ENCODE results near the gene BICRA. TPM values are rescaled to one million over a fixed set of nuclear protein-coding genes. Genes with fewer than 3 reads are reported as not detected.
A peak's percentile ranks its signal among the peaks of the same experiment; 100 is the strongest.

BICRA gene
- total RNA-seq, 1 experiment from 2014 or later, result 29.3 TPM

- DNase-seq, result no peak
- H3K36me3 Mint-ChIP-seq (ENCODE audit: insufficient read depth in 1 of 3, low read depth in 3 of 3), result peaks cover 0 to 14% (median 4%) of the 10 kb centered on the region in 3 experiments; a peak in 5 of 7 replicates
- H3K23me2 ChIP-seq (ENCODE audit: insufficient read length, low read depth, low read length, poor library complexity, severe bottlenecking), result no peaks in the 10 kb centered on the region
- H3K18ac ChIP-seq (ENCODE audit: insufficient read length, low read depth, low read length), result no peak overlapping the region
- no peak overlapping the region for H4K5ac ChIP-seq (ENCODE audit: insufficient read length, low read depth, low read length)
- no peak overlapping the region for H4K8ac ChIP-seq (replicated peaks; ENCODE audit: insufficient read length, low read depth, low read length)
- H2BK120ac ChIP-seq (ENCODE audit: low read depth, low read length, poor library complexity, severe bottlenecking), result no peak overlapping the region
- no peak overlapping the region for H2AFZ ChIP-seq (ENCODE audit: low read length)
- H3K23ac ChIP-seq (ENCODE audit: insufficient read length, low read depth, low read length), result no peak overlapping the region
- peaks cover 25% of the 10 kb centered on the region; the same call in 1 of the 2 replicates for H3K79me2 ChIP-seq (ENCODE audit: insufficient read depth, low read length)
- no peaks in the 10 kb centered on the region for H3K9me3 ChIP-seq (ENCODE audit: control insufficient read depth, low read depth, low read length)
- no peaks in the 10 kb centered on the region for H4K20me1 ChIP-seq (ENCODE audit: control insufficient read depth, insufficient read depth, insufficient read length)
- H3K27ac Mint-ChIP-seq, result peak overlapping the region; percentile 74 to 95 (median 93)
- H3K79me1 ChIP-seq (ENCODE audit: insufficient read depth, low read depth, low read length, poor library complexity, severe bottlenecking), result peaks cover 15% of the 10 kb centered on the region
- no CpG with 5 or more reads among the region's 12 CpGs for WGBS (ENCODE audit: extremely low coverage, insufficient read length, low lambda C conversion rate)
- no peak overlapping the region for H3K9ac ChIP-seq (ENCODE audit: extremely low read depth, insufficient read length, low read length)
- peak overlapping the region; percentile 15 to 26; a peak in 2 of 5 replicates for H3K4me3 Mint-ChIP-seq
- no peak overlapping the region for H2BK12ac ChIP-seq (ENCODE audit: insufficient read length, low read depth, low read length)
- H3K4me2 ChIP-seq (ENCODE audit: insufficient read depth, insufficient read length, low read length), result no peak overlapping the region
- peaks cover 63 to 64% of the 10 kb centered on the region in 2 experiments for H3K4me1 Mint-ChIP-seq
- no peak overlapping the region for H3K4ac ChIP-seq (ENCODE audit: low read depth, low read length)
- H2BK15ac ChIP-seq (ENCODE audit: low read depth, low read length), result no peak overlapping the region
- no peak overlapping the region for H3T11ph ChIP-seq (ENCODE audit: low read length)
- no peak overlapping the region for H3K14ac ChIP-seq (ENCODE audit: insufficient read depth, low read length)
- H3K9me3 Mint-ChIP-seq, result no peaks in the 10 kb centered on the region
- H3K4me1 ChIP-seq (ENCODE audit: insufficient read depth, low read length), result peaks cover 13% of the 10 kb centered on the region; the same call in 1 of the 2 replicates
- no peak overlapping the region for H2BK5ac ChIP-seq (ENCODE audit: insufficient read length, low read length)
- H3K56ac ChIP-seq (ENCODE audit: insufficient read length, low read depth, low read length), result no peak overlapping the region
- H3K27me3 ChIP-seq (ENCODE audit: insufficient read depth, low read length), result no peaks in the 10 kb centered on the region
- no peaks in the 10 kb centered on the region for H3K27me3 Mint-ChIP-seq (ENCODE audit: low read depth)
- no peak overlapping the region for H2AK5ac ChIP-seq (ENCODE audit: insufficient read length, low read length)
- H3K27ac ChIP-seq (ENCODE audit: insufficient read length, low read depth, low read length), result no peak overlapping the region
- H2BK20ac ChIP-seq (ENCODE audit: low read depth, low read length, poor library complexity, severe bottlenecking), result no peak overlapping the region
- no peak overlapping the region for H4K91ac ChIP-seq (ENCODE audit: insufficient read length, low read depth, low read length)
- TF ChIP-seq, protein P1, sequence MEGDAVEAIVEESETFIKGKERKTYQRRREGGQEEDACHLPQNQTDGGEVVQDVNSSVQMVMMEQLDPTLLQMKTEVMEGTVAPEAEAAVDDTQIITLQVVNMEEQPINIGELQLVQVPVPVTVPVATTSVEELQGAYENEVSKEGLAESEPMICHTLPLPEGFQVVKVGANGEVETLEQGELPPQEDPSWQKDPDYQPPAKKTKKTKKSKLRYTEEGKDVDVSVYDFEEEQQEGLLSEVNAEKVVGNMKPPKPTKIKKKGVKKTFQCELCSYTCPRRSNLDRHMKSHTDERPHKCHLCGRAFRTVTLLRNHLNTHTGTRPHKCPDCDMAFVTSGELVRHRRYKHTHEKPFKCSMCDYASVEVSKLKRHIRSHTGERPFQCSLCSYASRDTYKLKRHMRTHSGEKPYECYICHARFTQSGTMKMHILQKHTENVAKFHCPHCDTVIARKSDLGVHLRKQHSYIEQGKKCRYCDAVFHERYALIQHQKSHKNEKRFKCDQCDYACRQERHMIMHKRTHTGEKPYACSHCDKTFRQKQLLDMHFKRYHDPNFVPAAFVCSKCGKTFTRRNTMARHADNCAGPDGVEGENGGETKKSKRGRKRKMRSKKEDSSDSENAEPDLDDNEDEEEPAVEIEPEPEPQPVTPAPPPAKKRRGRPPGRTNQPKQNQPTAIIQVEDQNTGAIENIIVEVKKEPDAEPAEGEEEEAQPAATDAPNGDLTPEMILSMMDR (conservative IDR thresholded peaks at IDR 0.05), result no peak
Observed at GRCh38 chr19:47623151-47623920, 14.4 kb downstream of the BICRA start.

Measured in H9 (cell line).